Kasumi-1 (cell line): ENCODE results near the gene PTPN7.
"Not testable (repeated sequence)": the region's sequence is repeated elsewhere in the genome, so short reads cannot be mapped to it uniquely, and the experiment has no call there.

ENCODE experiments used
- DNase-seq, 2 experiments: peaks; one replicate each; lab custom pipeline; 2025; lab: John Stamatoyannopoulos, UW

The PTPN7 gene

GRCh38 chr1:202167054-202167453 lies 6.7 kb upstream of the PTPN7 start:
- not testable (repeated sequence) for DNase-seq

GRCh38 chr1:202165942-202166843 lies 5.8 kb upstream of the PTPN7 start:
- no peak for DNase-seq

- no peak for DNase-seq
These were observed 5.0 kb upstream of the PTPN7 start for GRCh38 chr1:202165267-202165941.

- peak in 1 of 2 experiments; percentile 11 for DNase-seq
These were observed 4.1 kb upstream of the PTPN7 start for GRCh38 chr1:202164271-202165037.

GRCh38 chr1:202163281-202164270 lies 3.2 kb upstream of the PTPN7 start:
- DNase-seq: no peak

- DNase-seq: peak; percentile 70 to 71
These were observed 2.2 kb upstream of the PTPN7 start for GRCh38 chr1:202162418-202163280.

- peak; percentile 91 for DNase-seq
These were observed 1.6 kb upstream of the PTPN7 start for GRCh38 chr1:202162047-202162417.

GRCh38 chr1:202161151-202162046 lies 997 bp upstream of the PTPN7 start:
- peak; percentile 69 to 75 for DNase-seq

GRCh38 chr1:202159534-202160371 lies 649 bp downstream of the PTPN7 start:
- DNase-seq: peak; percentile 78 to 88

GRCh38 chr1:202158810-202159533 lies 1.4 kb downstream of the PTPN7 start:
- DNase-seq: peak; percentile 52 to 62

GRCh38 chr1:202157945-202158344 lies 2.5 kb downstream of the PTPN7 start:
- no peak for DNase-seq

GRCh38 chr1:202156590-202156989 lies 3.8 kb downstream of the PTPN7 start:
- DNase-seq: no peak

GRCh38 chr1:202155478-202156021 lies 4.9 kb downstream of the PTPN7 start:
- no peak for DNase-seq

GRCh38 chr1:202154766-202155477 lies 5.5 kb downstream of the PTPN7 start:
- peak; percentile 41 to 78 for DNase-seq

- DNase-seq: no peak
These were observed 6.1 kb downstream of the PTPN7 start for GRCh38 chr1:202154148-202154765.

- DNase-seq: no peak
These were observed 7.1 kb downstream of the PTPN7 start for GRCh38 chr1:202153284-202153683.
